GM18507 (cell line): Measurements from ENCODE around the gene RAB31.

Source experiments
- DNase-seq: peaks from one replicate; pipeline ENCODE4 v3.0.0; 2011; ENCODE audit warnings: low read depth; ENCODE audit not compliant: insufficient read length; ENCODE audit errors: extremely low spot score
- FAIRE-seq: peaks from 2 replicates; lab custom pipeline; 2011; peaks lifted over from hg19 to GRCh38; lab: Jason Lieb, UNC

The RAB31 gene

DNA sequence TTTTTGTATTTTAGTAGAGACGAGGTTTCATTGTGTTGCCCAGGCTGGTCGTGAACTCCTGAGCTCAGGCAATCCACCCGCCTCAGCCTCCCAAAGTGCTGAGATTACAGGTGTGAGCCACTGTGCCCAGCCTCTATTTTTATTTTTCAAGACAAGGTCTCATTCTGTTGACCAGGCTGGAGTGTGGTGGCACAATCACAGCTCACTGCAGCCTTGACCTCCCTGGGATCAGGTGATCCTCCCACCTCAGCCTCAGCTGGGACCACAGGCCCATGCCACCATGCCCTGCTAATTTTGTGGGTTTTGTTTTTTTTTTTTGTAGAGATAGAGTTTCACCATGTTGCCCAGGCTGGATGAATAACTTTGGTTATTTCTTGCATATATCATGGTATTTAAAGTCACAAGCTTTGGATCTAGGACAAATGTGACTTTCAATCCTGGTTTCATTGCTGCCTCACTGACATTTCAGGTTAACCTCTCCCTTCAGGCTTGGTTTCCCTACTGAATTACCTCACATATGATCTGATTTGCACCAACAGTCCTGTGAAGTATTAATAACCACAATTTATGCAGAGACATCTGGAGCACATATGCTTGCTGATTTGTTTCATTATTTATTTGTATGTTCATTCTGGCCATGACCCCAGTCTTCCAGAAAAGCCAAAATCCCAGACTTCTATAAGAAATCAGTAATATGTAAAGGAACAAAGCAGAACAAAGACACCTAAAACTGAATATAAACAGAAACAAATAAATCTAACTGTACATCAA lies 17.5 kb upstream of the RAB31 start:
- DNase-seq, result no peak
- FAIRE-seq, result peak; percentile 53

DNA sequence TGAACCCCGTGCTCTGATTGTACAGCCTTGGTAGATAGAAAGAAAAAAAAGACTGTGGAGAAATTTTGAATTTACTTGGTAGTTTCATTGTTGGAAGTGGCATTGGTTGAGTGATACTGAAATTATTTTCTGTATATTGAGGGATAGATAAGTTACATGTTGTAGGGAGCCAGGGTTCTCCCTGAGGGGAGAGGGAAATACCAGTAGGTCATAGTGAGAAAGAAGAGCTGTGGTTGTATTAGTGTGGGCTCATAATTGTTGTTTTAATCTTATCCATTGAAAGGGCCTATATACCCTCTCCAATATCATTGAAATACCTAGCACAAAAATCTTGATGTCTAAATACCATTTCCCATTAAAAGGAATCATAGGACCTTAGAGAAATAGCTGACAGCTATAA lies 16.9 kb upstream of the RAB31 start:
- DNase-seq, result no peak
- peak; percentile 35 for FAIRE-seq

DNA sequence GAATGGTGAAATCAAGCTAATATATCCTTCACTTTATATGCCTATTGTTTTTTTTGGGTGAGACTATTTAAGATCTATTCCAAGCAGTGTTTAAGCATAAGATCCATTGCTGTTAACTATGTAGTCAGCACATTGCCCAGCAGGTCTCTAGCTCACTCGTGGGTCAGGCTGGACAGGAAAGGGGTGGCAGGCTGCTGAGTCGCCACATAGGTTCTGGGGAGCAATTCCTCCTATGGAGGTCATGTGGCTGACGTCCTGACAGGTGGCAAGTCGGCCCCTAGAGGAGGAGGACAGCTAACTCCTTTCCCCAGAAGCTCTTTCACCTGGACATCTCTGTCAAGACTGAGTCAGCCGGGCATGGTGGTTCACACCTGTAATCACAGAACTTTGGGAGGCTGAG lies 13.9 kb upstream of the RAB31 start:
- DNase-seq (no peak), FAIRE-seq (no peak)

DNA sequence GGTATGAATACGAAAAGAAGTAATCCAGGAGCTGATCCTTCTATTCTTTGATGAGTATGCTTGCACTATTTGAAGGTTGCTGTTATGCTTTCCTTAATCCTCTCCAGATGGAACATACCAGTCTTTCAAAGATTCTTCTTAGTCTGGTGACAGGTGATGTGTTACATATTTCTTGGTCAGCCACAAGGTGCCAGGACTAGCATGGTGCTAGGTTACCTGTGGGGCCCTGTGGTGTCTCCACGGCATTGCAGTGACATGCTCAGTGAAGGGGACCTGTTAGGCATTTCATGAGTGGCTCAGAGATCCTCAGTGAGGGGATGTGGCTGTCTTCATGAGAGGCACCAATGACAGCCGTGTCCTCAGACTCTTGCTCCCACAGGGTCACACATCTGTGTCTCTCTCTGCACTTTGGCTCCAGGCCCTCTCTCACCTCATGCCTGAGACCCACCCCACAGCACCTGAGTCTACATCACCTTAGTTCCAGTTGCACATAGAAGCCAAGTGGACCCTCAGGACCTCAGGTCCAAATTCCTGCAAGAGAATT lies 13.1 kb upstream of the RAB31 start:
- FAIRE-seq (no peak), DNase-seq (no peak)

DNA sequence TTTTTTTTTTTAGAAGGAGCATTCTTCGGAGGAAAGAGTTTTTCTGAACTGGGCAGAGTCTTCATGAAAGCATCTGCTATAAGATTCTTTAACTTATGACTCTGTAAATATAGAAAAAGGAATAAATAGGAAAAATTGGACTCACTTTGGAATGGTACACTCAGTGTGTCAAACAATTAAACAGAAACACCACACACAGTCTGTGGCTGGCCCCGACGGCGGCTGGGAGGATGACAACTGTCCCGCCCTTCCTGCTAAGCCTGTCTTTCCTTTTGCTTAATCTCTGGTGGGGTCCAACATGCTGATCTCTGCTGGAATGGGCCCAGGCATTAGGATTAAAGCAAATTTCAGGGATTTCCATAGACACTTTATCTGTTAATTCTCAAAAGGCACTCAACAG lies 12.5 kb upstream of the RAB31 start:
- FAIRE-seq, result no peak
- no peak for DNase-seq

DNA sequence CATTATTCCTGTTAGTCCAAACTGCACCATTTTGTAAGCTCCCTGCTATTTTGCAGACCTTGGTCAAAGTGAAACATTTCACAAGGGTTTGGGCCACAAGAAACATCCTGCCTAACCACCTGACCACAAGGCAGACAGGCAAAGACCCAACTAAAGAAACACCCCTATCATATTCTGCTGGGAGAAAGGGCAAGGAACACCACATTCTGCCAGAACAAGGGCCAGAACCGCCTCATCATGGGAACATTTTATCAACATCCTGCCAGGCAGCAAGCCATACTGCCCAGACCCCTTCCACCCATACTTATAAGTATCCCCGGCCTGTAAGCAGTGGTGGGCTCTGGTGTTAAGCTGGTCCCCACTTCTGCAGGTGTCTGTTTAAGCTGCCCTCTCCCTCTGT lies 12.0 kb upstream of the RAB31 start:
- FAIRE-seq (no peak), DNase-seq (no peak)

DNA sequence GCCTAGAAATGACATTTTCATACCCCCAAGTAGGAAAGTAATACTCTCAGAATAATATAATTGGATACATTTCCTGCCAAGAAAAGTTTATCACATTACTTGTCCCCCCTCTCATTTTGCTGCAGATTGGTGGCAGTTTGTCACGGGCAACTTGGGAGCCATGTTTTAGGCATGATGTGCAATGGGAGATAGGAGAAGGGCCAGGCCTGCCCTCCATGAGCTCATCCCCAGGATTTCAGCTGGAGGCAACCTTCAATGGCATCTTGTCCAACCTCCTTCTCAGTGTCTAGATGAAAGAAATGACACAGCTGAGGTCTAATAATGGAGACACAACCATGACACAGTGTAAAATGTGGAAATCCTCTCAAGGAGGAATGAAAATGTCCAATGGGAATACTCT lies 11.4 kb upstream of the RAB31 start:
- DNase-seq, result no peak
- FAIRE-seq, result no peak

DNA sequence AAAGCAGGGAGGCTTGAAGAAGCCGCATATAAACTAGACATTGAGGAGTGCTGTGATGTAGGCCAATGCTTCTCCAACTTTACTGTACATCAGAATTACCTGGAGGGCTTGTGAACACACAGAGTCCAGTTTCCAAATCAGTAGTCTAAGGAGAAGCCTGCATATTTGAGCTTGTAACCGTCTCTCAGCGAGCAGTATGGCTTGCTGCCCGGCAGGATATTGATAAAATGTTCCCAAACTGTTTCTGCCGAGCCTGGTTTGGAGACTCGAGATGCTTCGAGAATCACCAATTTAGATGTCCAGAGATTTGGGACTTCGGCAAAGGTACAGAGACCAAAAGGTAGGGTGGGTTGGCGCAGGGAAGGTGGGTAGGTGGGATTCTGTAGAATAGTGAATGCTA lies 11.0 kb upstream of the RAB31 start:
- DNase-seq, result no peak
- FAIRE-seq, result no peak

DNA sequence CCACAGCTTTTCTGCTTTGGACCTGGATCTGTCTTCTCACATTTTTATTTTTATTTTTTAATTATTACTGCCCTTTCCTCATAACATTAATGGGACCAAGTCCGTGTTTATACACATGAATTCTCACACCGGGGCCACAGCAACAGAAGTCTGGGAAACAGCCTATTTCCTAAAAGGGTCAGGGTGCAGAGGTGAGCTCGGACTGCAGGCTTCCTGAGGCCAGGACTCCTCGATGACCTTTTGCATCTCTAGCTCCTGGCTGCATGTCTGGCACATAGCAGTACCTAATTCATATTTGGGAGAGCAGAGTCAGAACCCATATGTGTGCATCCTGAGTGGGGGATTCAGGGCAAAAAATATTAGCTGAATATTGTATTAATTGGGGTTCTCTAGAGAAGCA lies 9.6 kb upstream of the RAB31 start:
- DNase-seq (no peak), FAIRE-seq (no peak)

DNA sequence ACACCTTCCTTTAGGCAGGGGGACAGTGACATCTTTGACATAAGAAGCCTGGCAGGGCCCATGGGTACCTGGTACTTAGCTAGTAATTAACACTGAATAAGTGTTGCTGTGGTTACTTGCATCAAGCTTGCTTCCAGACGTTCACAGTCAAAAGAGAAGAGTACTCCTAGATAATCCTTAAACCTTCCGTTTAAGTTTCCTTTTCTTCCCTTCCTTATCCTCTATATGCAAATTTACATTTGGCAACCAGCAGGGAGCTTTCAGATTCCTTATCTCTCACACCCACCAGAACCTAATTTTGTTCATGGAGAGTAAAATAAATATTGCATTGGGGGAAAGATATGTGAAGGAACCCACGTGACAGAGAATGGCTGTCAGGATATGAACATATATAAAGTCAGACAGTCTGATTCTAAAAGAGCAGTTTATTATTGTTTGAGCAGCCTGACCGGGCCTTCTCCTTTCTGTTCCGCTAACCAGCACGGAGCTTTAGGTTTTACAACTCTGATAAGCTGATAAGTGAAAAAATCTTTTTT lies 7.8 kb upstream of the RAB31 start:
- FAIRE-seq (no peak), DNase-seq (no peak)

DNA sequence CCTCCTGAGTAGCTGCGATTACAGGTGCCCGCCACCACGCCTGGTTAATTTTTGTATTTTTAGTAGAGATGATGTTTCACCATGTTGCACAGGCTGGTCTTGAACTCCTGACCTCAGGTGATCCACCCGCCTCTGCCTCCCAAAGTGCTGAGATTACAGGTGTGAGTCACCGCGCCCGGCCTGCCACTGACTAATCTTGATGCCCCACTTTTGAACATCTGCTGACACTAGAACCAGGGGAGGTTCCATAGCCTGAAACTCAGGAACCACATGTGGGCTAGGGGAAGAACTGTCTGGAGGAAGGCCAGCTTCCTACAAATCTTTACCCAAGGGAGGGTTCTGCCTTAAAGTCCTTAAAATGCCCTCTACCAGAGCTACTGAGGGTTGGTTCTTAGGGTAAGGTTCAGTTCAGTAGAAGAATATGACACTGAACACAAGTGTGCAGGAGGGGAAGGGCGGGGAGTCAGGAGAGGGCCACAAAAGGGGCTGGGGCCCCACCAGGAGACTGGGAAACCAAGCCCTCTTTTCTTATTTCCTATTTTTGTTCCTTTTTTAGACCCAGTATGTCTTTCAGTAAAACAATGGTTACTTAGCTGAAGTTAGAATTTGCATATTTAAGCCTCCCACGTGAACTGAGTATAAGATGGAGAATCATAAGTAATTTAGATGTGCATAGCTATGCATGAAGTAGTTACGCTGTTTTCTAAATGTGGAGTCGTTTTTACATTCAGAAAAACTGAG lies 6.3 kb upstream of the RAB31 start:
- no peak for DNase-seq
- FAIRE-seq, result no peak

DNA sequence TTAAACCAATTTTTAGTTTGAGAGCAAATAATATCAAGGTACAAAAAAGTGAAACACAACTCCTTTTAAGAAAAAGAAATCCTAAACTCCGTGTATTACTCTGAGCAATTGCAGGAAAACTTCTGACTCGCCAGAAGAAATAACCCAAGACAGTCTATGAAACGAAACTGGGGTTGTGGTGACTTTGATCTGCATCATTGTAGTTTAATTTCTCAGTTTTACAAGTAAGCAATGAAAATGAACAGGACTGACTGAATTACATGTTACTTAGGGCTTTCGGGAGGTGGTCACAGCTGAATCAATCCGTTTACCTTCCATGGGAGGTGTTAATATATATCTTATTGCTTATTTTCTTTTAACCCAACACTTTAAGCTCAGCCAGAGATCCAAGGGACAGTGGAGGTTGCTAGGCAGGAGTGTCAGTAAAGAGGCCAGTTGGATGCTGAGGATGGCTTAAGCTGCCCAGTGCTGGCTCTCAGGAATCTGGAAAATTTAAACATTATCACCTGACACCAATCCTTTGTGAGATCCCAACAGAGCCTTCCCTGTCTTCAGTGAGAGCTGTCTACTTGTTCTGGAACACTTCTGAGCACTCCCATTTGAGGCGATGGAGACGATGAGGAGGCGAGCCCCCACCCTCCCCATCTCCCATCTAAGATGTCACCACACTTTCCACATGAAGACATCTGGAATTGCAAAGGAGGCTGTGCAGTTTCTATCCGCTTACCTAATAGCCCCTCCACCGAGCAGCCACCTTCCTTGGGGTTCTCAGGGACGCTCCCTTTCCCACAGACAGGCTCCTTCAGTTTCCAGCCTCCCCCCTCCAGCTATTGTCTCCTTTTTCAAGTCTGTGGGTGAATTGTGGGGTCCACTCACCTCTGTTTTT lies 3.6 kb upstream of the RAB31 start:
- DNase-seq (no peak), FAIRE-seq (peak; percentile 61)

DNA sequence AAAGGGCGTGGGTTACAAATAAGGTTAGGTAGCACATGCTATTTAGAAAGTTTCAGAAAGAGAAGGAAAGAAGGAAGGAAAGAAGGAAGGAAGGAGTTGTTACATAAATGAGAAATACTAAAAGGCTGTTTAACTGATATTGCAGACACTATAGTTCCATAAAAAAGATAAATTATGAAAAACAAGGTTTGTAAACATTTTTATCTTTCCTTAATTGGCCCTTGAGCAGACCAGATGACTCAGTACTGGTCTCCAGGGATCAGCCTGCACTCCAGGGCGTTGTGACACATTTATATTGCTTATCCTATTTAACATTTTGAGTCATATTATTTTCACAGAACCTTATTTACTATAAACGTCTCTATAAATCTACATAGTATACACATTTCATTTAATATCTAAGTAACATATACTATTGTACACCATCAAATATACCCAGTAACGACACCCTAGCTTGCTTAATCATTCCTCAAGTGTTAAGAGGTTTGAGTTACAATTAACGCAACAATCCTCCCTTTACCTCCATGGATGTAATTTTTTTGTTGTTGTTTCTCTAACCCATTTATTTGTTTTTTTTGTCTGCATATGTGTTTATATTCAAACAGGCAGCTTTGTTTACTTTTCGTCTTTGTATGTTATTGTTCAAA lies 2.8 kb upstream of the RAB31 start:
- FAIRE-seq (no peak), DNase-seq (no peak)

DNA sequence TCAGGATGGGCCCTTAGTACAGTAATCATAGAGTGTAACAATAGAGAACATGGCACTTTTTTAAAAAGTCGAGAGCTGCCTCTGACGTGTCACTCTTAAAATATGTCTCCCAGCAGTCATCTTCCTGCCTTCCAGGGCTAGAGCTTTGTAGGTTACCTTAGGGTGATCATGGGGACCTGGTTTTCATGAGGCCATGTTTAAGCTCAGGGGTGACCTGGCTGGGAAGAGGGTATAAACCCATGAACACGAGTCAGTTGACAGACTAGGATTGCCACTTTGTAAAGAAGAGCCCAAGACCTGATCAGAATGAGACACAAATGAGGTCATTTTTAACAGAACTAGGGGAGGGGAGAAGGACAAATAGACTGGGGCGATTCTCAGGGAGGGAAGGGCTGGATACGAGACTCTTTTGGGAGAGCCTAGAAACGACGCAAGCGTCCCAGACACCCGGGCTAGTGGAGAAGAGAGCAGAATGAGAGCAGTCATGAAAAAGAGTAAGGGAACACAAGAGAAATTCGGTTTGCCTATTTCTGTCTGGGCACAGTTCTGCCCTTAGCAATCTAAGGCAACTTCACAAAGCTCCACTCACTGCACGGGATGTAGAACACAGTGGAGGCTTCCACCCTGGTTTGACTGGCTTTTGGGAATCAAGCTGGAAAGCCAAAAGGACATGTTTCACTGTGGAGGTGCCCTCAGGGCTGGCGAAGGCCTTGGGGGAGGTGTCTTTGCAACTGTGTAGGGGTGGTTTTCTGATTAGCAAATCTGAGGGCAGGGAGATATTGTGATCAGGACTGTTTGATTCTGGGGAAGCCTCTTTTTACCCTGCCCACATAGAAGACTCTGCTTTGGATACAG lies 1.8 kb upstream of the RAB31 start:
- FAIRE-seq (no peak), DNase-seq (no peak)

DNA sequence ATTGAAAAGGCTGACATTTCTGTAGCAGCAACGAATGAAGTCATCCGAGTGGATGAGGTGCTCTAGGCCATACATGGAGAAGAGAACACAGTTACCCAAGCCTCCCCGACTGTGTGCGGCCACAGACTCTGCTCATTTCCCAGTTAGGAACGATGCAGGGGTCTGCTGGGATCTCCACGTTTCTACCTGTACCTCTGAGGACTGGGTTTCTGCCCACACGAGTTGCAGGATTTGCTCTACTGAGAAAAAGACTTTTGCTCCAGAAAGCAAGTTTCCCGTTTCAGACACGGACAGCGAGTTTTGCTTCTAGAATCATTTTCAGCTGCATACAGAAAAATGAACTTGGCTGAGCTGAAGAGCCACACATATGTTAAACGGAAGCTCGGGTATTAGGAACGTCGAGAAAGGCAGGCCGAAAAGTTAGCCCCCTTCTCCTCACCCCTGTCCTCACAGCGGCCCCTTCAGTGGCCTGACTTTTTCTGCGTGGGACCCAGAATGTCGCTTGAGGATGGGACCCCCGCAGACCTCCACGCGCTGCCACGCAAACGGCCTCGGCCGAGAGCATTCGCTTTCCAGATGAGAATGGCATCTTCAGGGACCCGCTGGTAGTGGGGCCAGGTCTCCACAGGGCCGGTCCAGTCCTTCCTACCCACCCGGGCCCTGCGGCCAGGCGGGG lies 582 bp upstream of the RAB31 start:
- no peak for DNase-seq

DNA sequence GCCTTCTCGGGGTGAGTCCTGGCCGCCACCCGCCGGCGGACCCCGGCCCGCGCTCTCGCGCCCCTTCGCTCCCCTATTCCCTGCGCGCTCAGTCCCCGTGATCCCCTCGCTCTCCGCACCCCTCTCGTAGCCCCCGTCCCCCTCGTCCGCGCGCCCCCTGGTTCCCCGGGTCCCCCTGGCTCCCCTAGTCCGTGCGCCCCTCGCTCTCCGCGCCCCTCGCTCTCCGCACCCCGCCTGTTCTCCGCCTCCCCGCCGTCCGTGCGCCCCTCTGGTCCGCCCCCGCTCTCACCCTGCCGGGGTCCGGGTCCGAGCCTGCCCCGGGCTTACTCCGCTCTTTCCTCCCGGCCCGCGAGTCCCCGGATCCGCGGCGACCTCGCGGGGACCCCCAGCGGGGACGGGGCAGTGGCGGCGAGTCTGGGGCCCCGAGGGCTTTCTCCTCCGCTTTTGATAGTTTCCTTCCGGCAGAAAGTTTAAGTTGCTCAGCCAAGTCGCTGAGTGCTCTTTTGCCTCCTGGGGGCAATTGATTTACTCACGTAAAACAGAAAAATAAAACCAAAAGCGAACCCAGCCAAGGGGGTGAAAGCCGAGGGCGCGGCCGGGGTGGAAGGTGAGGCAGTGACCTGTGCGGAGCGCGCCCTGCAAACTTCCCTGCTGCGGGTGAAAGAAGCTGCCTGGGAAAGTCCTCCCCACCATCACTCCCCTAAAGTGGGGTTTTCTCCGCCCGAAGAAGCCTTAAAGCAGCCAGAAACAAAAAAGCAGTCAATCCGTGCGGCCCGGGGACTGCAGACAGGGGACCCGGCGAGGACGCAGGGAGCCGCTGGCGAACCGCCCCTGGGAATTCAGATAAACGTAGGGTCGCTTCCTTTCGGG lies 568 bp downstream of the RAB31 start:
- DNase-seq (no peak), FAIRE-seq (peak; percentile 26)

More for the DNA sequence above, 582 bp upstream of the RAB31 start:
- FAIRE-seq, result no peak

DNA sequence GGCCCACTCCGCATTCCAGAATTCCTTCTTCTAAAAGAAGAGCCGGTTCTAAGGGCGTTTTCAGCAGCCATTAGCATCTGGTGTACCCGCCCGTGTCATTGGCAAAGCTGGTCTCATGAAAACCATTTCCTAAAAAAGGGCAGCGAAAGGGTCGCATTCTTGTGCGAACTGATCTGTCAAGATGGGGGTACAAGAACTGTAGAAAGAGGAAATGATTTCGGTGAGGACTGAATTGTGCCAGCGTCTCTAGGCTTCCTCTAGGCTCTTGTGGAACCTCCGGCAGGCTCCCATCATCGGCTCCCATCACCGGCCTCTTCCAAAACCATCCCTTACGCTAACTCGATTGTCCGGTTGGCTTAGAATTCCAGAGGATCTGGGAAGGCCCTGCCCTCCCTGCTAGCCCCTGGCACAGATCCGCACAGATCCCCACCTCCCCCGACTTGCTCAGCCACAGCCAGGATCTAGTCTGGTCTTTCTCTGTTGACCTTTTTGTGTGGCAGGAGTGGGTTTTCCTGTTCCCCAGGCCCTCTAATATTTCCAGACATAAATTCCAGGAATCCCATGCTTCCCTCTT lies 1.3 kb downstream of the RAB31 start:
- DNase-seq, result no peak

More for the DNA sequence above, 1.3 kb downstream of the RAB31 start:
- no peak for FAIRE-seq
